Muscle layer of colon (tissue), 2 donors: Measurements from ENCODE around the gene VWA1.
A peak's percentile ranks its signal among the peaks of the same experiment; 100 is the strongest.
"Not testable (repeated sequence)": the region's sequence is repeated elsewhere in the genome, so short reads cannot be mapped to it uniquely, and the experiment has no call there.

Experiments
- H3K27ac ChIP-seq: one replicate; pipeline ENCODE4 v1.7.0; 2013; ENCODE audit warnings: low read depth, mild to moderate bottlenecking, low read length, moderate library complexity
- H3K27me3 ChIP-seq, 2 donors: one replicate each; pipeline ENCODE4 v1.7.0; 2013; ENCODE audit warnings: low read length in 2 of 2, mild to moderate bottlenecking in 2 of 2; ENCODE audit not compliant: insufficient read depth in 2 of 2, control insufficient read depth in 1 of 2
- H3K36me3 ChIP-seq: one replicate; pipeline ENCODE4 v1.7.0; 2013; ENCODE audit warnings: mild to moderate bottlenecking, low read length; ENCODE audit not compliant: insufficient read depth
- H3K4me1 ChIP-seq: one replicate; pipeline ENCODE4 v1.7.0; 2013; ENCODE audit warnings: mild to moderate bottlenecking, low read length; ENCODE audit not compliant: insufficient read depth
- H3K4me3 ChIP-seq, 2 donors: one replicate each; pipeline ENCODE4 v1.7.0; 2013; ENCODE audit warnings: low read length in 2 of 2, low read depth in 1 of 2, mild to moderate bottlenecking in 1 of 2, moderate library complexity in 1 of 2
- H3K9ac ChIP-seq: one replicate; pipeline ENCODE4 v1.7.0; 2013; ENCODE audit warnings: low read length
- H3K9me3 ChIP-seq: one replicate; pipeline ENCODE4 v1.7.0; 2013; ENCODE audit warnings: mild to moderate bottlenecking, low read length
- donor health status: abdominal sarcoma.
- donor health status: Adenocarcinoma of cecum.

VWA1 gene

GRCh38 chr1:1397839-1398523, 37.5 kb upstream of the VWA1 start:
- H3K27me3 ChIP-seq = no peaks in the 10 kb centered on the region
- peak overlapping the region; percentile 75 for H3K9ac ChIP-seq
- H3K4me1 ChIP-seq = peaks cover 25% of the 10 kb centered on the region
- no peaks in the 10 kb centered on the region for H3K9me3 ChIP-seq
- peak overlapping the region; percentile 50 for H3K27ac ChIP-seq
- H3K4me3 ChIP-seq = peak overlapping the region; percentile 84 to 90
- peaks cover 56% of the 10 kb centered on the region for H3K36me3 ChIP-seq

- peak overlapping the region; percentile 75 for H3K9ac ChIP-seq
- peak overlapping the region; percentile 50 for H3K27ac ChIP-seq
- no peaks in the 10 kb centered on the region for H3K9me3 ChIP-seq
- H3K27me3 ChIP-seq = no peaks in the 10 kb centered on the region
- peaks cover 53% of the 10 kb centered on the region for H3K36me3 ChIP-seq
- H3K4me3 ChIP-seq = peak overlapping the region; percentile 84 to 90
- peaks cover 25% of the 10 kb centered on the region for H3K4me1 ChIP-seq
These were observed 36.8 kb upstream of the VWA1 start for GRCh38 chr1:1398677-1399186.

GRCh38 chr1:1399187-1399871, 36.2 kb upstream of the VWA1 start, which contains the start of gene CCNL2:
Gene CCNL2 (minus strand): TSS chr1:1399335. CDS start chr1:1399306, 29 bp downstream.
- H3K9ac ChIP-seq = peak within 1 kb of the TSS; percentile 87
- H3K4me3 ChIP-seq = peak within 1 kb of the TSS; percentile 84 to 93
- H3K27me3 ChIP-seq = no peaks in the 10 kb centered on the region
- H3K4me1 ChIP-seq = peaks cover 25% of the 10 kb centered on the region
- no peaks in the 10 kb centered on the region for H3K9me3 ChIP-seq
- H3K36me3 ChIP-seq = peaks cover 50% of the 10 kb centered on the region
- peak within 1 kb of the TSS; percentile 50 for H3K27ac ChIP-seq

- Histone ChIP-seq H3K4me3 (peak overlapping the region; percentile 84 to 93), H3K27ac (peak overlapping the region; percentile 50), H3K9me3 (no peaks in the 10 kb centered on the region), H3K4me1 (peaks cover 25% of the 10 kb centered on the region), H3K9ac (peak overlapping the region; percentile 87), H3K36me3 (peaks cover 52% of the 10 kb centered on the region), H3K27me3 (no peaks in the 10 kb centered on the region)
These were observed 35.5 kb upstream of the VWA1 start for GRCh38 chr1:1399872-1400575.

GRCh38 chr1:1400576-1401456, 34.7 kb upstream of the VWA1 start:
- no peaks in the 10 kb centered on the region for H3K27me3 ChIP-seq
- H3K4me3 ChIP-seq = peak overlapping the region in 1 of 2 donors; percentile 93
- peaks cover 33% of the 10 kb centered on the region for H3K4me1 ChIP-seq
- no peak overlapping the region for H3K27ac ChIP-seq
- H3K9ac ChIP-seq = no peak overlapping the region
- no peaks in the 10 kb centered on the region for H3K9me3 ChIP-seq
- peaks cover 52% of the 10 kb centered on the region for H3K36me3 ChIP-seq

- Histone ChIP-seq H3K9me3 (no peaks in the 10 kb centered on the region), H3K4me3 (no peak overlapping the region), H3K27me3 (no peaks in the 10 kb centered on the region), H3K36me3 (peaks cover 52% of the 10 kb centered on the region), H3K27ac (no peak overlapping the region), H3K9ac (no peak overlapping the region), H3K4me1 (peaks cover 40% of the 10 kb centered on the region)
These were observed 34.0 kb upstream of the VWA1 start for GRCh38 chr1:1401457-1402010.

GRCh38 chr1:1402072-1402900, 33.2 kb upstream of the VWA1 start:
- Histone ChIP-seq H3K36me3 (peaks cover 48% of the 10 kb centered on the region), H3K4me1 (peaks cover 39% of the 10 kb centered on the region), H3K9me3 (no peaks in the 10 kb centered on the region), H3K4me3 (no peak overlapping the region), H3K9ac (no peak overlapping the region), H3K27ac (no peak overlapping the region), H3K27me3 (no peaks in the 10 kb centered on the region)

GRCh38 chr1:1402901-1403392, 32.5 kb upstream of the VWA1 start:
- not testable (repeated sequence) for H3K9me3 ChIP-seq, H3K4me3 ChIP-seq, H3K9ac ChIP-seq, H3K27me3 ChIP-seq, H3K27ac ChIP-seq
- Histone ChIP-seq H3K36me3 (peaks cover 41% of the 10 kb centered on the region), H3K4me1 (peaks cover 35% of the 10 kb centered on the region)

GRCh38 chr1:1403653-1404052, 31.8 kb upstream of the VWA1 start:
- Histone ChIP-seq H3K27ac (no peak overlapping the region), H3K9me3 (no peaks in the 10 kb centered on the region), H3K36me3 (peaks cover 38% of the 10 kb centered on the region), H3K4me1 (peaks cover 35% of the 10 kb centered on the region), H3K27me3 (no peaks in the 10 kb centered on the region), H3K9ac (no peak overlapping the region), H3K4me3 (no peak overlapping the region)
